A673 (cell line): ENCODE data around the gene MORN5. TPM values are rescaled to one million over a fixed set of nuclear protein-coding genes. Genes with fewer than 3 reads are reported as not detected.

Experiments used
- BruUV-seq: library from RNA; stranded (reverse); fragments of 400-500 nt; replicated peaks from 2 replicates; lab custom pipeline; 2021; lab: Mats Ljungman, UMichigan
- CTCF ChIA-PET: fragments of 300-600 bp; sonication (Branson Sonifier 250); formaldehyde crosslinking; loops from one replicate; lab custom pipeline; 2022; ENCODE audit warnings: antibody characterized with exemption; lab: Charles Lee
- POLR2A ChIA-PET: fragments of 300-600 bp; sonication (Branson Sonifier 250); formaldehyde crosslinking; loops from one replicate; lab custom pipeline; 2022; ENCODE audit warnings: antibody characterized with exemption; ENCODE audit not compliant: low non-redundant PET; lab: Charles Lee
- DNase-seq: peaks from one replicate; pipeline ENCODE4 v3.0.0-alpha.2; 2015; ENCODE audit warnings: low spot score
- H3K27ac ChIP-seq: fragments of 200-600 bp; sonication (generic); 2 replicates; pipeline ENCODE4 v1.5.1; 2016; ENCODE audit warnings: mixed run types, low read depth, mild to moderate bottlenecking, mixed read lengths, antibody characterized with exemption, low read length; ENCODE audit not compliant: poor library complexity, severe bottlenecking
- H3K27me3 ChIP-seq: fragments of 200-600 bp; sonication (generic); replicated peaks from 2 replicates; pipeline ENCODE4 v1.6.1; 2017; ENCODE audit warnings: mixed run types, low read depth, mild to moderate bottlenecking, mixed read lengths, antibody characterized with exemption, low read length; ENCODE audit not compliant: insufficient read depth, poor library complexity
- H3K36me3 ChIP-seq: fragments of 200-600 bp; sonication (generic); 2 replicates; pipeline ENCODE4 v1.6.1; 2016; ENCODE audit warnings: mixed run types, mild to moderate bottlenecking, mixed read lengths, antibody characterized with exemption, low read length; ENCODE audit not compliant: insufficient read depth, poor library complexity, severe bottlenecking
- H3K4me1 ChIP-seq: fragments of 200-600 bp; sonication (generic); 2 replicates; pipeline ENCODE4 v1.6.1; 2017; ENCODE audit warnings: mixed run types, mild to moderate bottlenecking, mixed read lengths, antibody characterized with exemption, low read length; ENCODE audit not compliant: insufficient read depth, poor library complexity, severe bottlenecking
- H3K4me3 ChIP-seq: fragments of 200-600 bp; sonication (generic); 2 replicates; pipeline ENCODE4 v1.5.1; 2016; ENCODE audit warnings: low read depth, mixed run types, mild to moderate bottlenecking, mixed read lengths, low read length; ENCODE audit not compliant: poor library complexity, severe bottlenecking
- H3K9me3 ChIP-seq: fragments of 200-600 bp; sonication (generic); 2 replicates; pipeline ENCODE4 v1.6.1; 2016; ENCODE audit warnings: mixed run types, low read depth, mild to moderate bottlenecking, mixed read lengths, antibody characterized with exemption, low read length; ENCODE audit not compliant: poor library complexity, severe bottlenecking
- CTCF ChIP-seq: fragments of 300-800, 200-600 bp; sonication (generic); conservative IDR thresholded peaks from 2 replicates; pipeline ENCODE4 v1.5.1; 2017; ENCODE audit warnings: low read depth, mild to moderate bottlenecking, antibody characterized with exemption, low read length, moderate library complexity, mixed read lengths
- EZH2 ChIP-seq: fragments of 200-600 bp; sonication (generic); IDR thresholded peaks from 2 replicates; pipeline ENCODE4 v1.6.1; 2017; ENCODE audit warnings: borderline replicate concordance, low read depth, mild to moderate bottlenecking, mixed read lengths, antibody characterized with exemption, low read length; ENCODE audit not compliant: poor library complexity, severe bottlenecking
- intact Hi-C: fragments of 100-400 bp; cut with micrococcal nuclease; formaldehyde crosslinking; loops from one replicate; pipeline ENCODE4 v1.10.0; 2022; ENCODE audit not compliant: unreplicated experiment
- total RNA-seq: library from RNA; stranded (reverse); gene quantifications from 2 replicates; pipeline ENCODE4 v1.2.3, GENCODE V29; 2021

The MORN5 gene
- total RNA-seq, 1 experiment from 2014 or later = not detected

- Histone ChIP-seq H3K9me3 (no peaks in the 10 kb centered on the region), H3K4me3 (peak overlapping the region; percentile 8), H3K27ac (no peak overlapping the region), H3K4me1 (peaks cover 5% of the 10 kb centered on the region), H3K27me3 (peaks cover 98% of the 10 kb centered on the region), H3K36me3 (no peaks in the 10 kb centered on the region)
- DNase-seq = no peak
- BruUV-seq = no TSS peak
- TF ChIP-seq CTCF (no peak), EZH2 (peak; percentile 88)
- CTCF ChIA-PET = no interaction called here
- intact Hi-C loops = no loop called here
- POLR2A ChIA-PET = no interaction called here
Observed at GRCh38 chr9:122218935-122219855, 59.5 kb downstream of the MORN5 start.

GRCh38 chr9:122219856-122220672, 60.4 kb downstream of the MORN5 start:
- Histone ChIP-seq H3K36me3 (no peaks in the 10 kb centered on the region), H3K27ac (no peak overlapping the region), H3K4me3 (no peak overlapping the region), H3K9me3 (no peaks in the 10 kb centered on the region), H3K4me1 (peaks cover 5% of the 10 kb centered on the region), H3K27me3 (peaks cover 98% of the 10 kb centered on the region)
- no peak for DNase-seq
- no TSS peak for BruUV-seq
- intact Hi-C loops = no loop called here
- ChIA-PET CTCF (no interaction called here), POLR2A (no interaction called here)
- TF ChIP-seq EZH2 = peak; percentile 27
- no peak for TF ChIP-seq CTCF

- no peaks in the 10 kb centered on the region for H3K9me3 ChIP-seq
- ChIA-PET POLR2A (no interaction called here), CTCF (interaction anchor here (0.6 kb wide), 1 partner anchor 481 kb away, joined by 3 read pairs; no protein-coding TSS in a partner anchor)
- peaks cover 98% of the 10 kb centered on the region for H3K27me3 ChIP-seq
- intact Hi-C loops = no loop called here
- no peaks in the 10 kb centered on the region for H3K36me3 ChIP-seq
- TF ChIP-seq CTCF (no peak), EZH2 (no peak)
- H3K4me1 ChIP-seq = peaks cover 5% of the 10 kb centered on the region
- no TSS peak for BruUV-seq
- H3K27ac ChIP-seq = no peak overlapping the region
- no peak overlapping the region for H3K4me3 ChIP-seq
- DNase-seq = no peak
Observed at GRCh38 chr9:122220673-122221182, 61.0 kb downstream of the MORN5 start.
